ENCODE results near the gene C2orf81. TPM values are rescaled to one million over a fixed set of nuclear protein-coding genes. Genes with fewer than 3 reads are reported as not detected.
A peak's percentile ranks its signal among the peaks of the same experiment; 100 is the strongest.

Gene C2orf81
- polyA plus RNA-seq, 2 of the 4 experiments (the other 2 are of a cell fraction): 0.88 to 2.0 TPM

DNA sequence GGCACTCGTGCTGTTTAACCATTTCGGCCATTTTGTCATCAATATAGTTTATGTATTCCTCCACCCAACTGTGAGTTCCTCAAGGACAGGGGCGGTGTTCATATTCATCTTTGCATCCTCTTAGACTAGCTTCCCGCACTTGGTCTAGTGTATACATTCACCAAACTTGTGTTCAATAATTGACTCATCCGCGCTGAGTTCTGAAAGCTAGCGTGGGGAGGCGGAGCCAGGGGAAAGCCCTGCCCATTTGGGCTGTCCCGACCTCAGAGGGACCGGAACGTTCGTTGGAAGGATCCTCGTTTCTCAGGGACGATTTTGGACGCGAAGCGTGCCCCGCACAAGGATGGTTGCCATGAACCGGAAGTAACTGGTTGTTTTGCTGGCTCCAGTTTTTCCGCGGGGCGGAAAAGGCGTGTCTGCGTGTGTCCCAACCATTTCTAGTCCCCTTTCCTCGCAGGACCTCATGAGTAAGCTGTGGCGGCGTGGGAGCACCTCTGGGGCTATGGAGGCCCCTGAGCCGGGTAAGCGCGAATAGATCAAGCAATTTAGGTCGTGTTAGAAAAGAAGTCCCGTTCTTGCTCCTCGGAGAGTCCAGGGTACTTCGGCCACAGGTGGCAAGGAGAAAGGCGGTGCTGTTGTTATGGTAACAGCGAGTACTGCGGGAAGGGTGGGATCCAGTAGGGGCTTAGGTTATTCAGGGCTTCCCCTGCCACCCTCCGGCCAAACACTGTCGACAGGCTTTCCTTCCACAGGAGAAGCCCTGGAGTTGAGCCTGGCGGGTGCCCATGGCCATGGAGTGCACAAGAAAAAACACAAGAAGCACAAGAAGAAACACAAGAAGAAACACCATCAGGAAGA lies 33.5 kb upstream of the C2orf81 start, which contains the start of gene INO80B (continued):
- TF ChIP-seq FOSL2 (IDR thresholded peaks at IDR 0.05): no peak
- peak; percentile 66 for TF ChIP-seq FOSL2 (CRISPR knock-in tag; IDR thresholded peaks at IDR 0.05)
- TF ChIP-seq CBX8 (IDR thresholded peaks at IDR 0.05): no peak
- TF ChIP-seq, protein P1, sequence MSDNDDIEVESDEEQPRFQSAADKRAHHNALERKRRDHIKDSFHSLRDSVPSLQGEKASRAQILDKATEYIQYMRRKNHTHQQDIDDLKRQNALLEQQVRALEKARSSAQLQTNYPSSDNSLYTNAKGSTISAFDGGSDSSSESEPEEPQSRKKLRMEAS (IDR thresholded peaks at IDR 0.05): peak; percentile 98
- TF ChIP-seq POLR2AphosphoS2 (conservative IDR thresholded peaks at IDR 0.05; ENCODE audit: low read length): no peak
- no peak for TF ChIP-seq CTCF (IDR thresholded peaks at IDR 0.05)
- TF ChIP-seq ATOH8 (CRISPR knock-in tag; IDR thresholded peaks at IDR 0.05; ENCODE audit: low read depth): no peak; the same call in 1 of the 2 replicates
- TF ChIP-seq ZFP36 (IDR thresholded peaks at IDR 0.05; ENCODE audit: borderline replicate concordance, partially characterized antibody): peak; percentile 12
- TF ChIP-seq, protein P2, sequence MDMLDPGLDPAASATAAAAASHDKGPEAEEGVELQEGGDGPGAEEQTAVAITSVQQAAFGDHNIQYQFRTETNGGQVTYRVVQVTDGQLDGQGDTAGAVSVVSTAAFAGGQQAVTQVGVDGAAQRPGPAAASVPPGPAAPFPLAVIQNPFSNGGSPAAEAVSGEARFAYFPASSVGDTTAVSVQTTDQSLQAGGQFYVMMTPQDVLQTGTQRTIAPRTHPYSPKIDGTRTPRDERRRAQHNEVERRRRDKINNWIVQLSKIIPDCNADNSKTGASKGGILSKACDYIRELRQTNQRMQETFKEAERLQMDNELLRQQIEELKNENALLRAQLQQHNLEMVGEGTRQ (IDR thresholded peaks at IDR 0.05): no peak
- no peak for TF ChIP-seq EHMT2 (IDR thresholded peaks at IDR 0.05; ENCODE audit: low read depth)
- TF ChIP-seq EP300 (IDR thresholded peaks at IDR 0.05): no peak
- TF ChIP-seq NFE2L2 (conservative IDR thresholded peaks at IDR 0.05; ENCODE audit: low read length): no peak
- TF ChIP-seq MAFK (IDR thresholded peaks at IDR 0.05; ENCODE audit: partially characterized antibody): peak; percentile 78
- peak; percentile 80 to 98; a peak in 4 of 5 replicates for TF ChIP-seq JUN (IDR thresholded peaks at IDR 0.05)
- TF ChIP-seq BHLHE40 (IDR thresholded peaks at IDR 0.05; ENCODE audit: low read depth, low read length): no peak
- no peak; the same call in 1 of the 2 replicates for TF ChIP-seq HDAC2 (IDR thresholded peaks at IDR 0.05)
- TF ChIP-seq HOXA7 (CRISPR knock-in tag; IDR thresholded peaks at IDR 0.05): no peak
- peak; percentile 68 for TF ChIP-seq CHD2 (IDR thresholded peaks at IDR 0.05; ENCODE audit: low read length, partially characterized antibody)
- TF ChIP-seq HMGXB4 (CRISPR knock-in tag; IDR thresholded peaks at IDR 0.05; ENCODE audit: borderline replicate concordance): 0 out of 2 replicates have a peak, but pooled peaks have one; percentile 55
- TF ChIP-seq ZNF302 (CRISPR knock-in tag; IDR thresholded peaks at IDR 0.05): no peak
- TF ChIP-seq PHF8 (IDR thresholded peaks at IDR 0.05; ENCODE audit: borderline replicate concordance, low read depth): no peak; the same call in 1 of the 2 replicates
- TF ChIP-seq, protein P3, sequence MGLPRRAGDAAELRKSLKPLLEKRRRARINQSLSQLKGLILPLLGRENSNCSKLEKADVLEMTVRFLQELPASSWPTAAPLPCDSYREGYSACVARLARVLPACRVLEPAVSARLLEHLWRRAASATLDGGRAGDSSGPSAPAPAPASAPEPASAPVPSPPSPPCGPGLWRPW (IDR thresholded peaks at IDR 0.05): no peak
- no peak for TF ChIP-seq FOSB (CRISPR knock-in tag; IDR thresholded peaks at IDR 0.05)
- TF ChIP-seq SMC3 (IDR thresholded peaks at IDR 0.05): peak; percentile 44
- no peak for TF ChIP-seq KDM1A (IDR thresholded peaks at IDR 0.05; ENCODE audit: low read depth)
- no peak for TF ChIP-seq HEYL (CRISPR knock-in tag; IDR thresholded peaks at IDR 0.05)
- no peak for TF ChIP-seq RARB (CRISPR knock-in tag; IDR thresholded peaks at IDR 0.05)
- no peak for TF ChIP-seq JUNB (IDR thresholded peaks at IDR 0.05)
- TF ChIP-seq ZC3H11A (IDR thresholded peaks at IDR 0.05): peak; percentile 38; the same call in 1 of the 2 replicates
- no peak for TF ChIP-seq RNF2 (IDR thresholded peaks at IDR 0.05; ENCODE audit: borderline replicate concordance, low read depth)
- no peak for TF ChIP-seq HOXB13 (CRISPR knock-in tag; IDR thresholded peaks at IDR 0.05; ENCODE audit: low read depth)
- TF ChIP-seq ELK1 (IDR thresholded peaks at IDR 0.05; ENCODE audit: low read depth, low read length): 0 out of 2 replicates have a peak, but pooled peaks have one; percentile 26
- TF ChIP-seq NPAS2 (CRISPR knock-in tag; IDR thresholded peaks at IDR 0.05; ENCODE audit: borderline replicate concordance): no peak
- TF ChIP-seq BCL3 (IDR thresholded peaks at IDR 0.05): peak; percentile 49; the same call in 1 of the 3 replicates
